Measurements from ENCODE around the gene ENPP1. TPM values are rescaled to one million over a fixed set of nuclear protein-coding genes. Genes with fewer than 3 reads are reported as not detected.

ENPP1 gene
- total and polyA plus RNA-seq, 2 of the 4 experiments (the other 2 are of a cell fraction) = 10.9 to 38.9 TPM

DNA sequence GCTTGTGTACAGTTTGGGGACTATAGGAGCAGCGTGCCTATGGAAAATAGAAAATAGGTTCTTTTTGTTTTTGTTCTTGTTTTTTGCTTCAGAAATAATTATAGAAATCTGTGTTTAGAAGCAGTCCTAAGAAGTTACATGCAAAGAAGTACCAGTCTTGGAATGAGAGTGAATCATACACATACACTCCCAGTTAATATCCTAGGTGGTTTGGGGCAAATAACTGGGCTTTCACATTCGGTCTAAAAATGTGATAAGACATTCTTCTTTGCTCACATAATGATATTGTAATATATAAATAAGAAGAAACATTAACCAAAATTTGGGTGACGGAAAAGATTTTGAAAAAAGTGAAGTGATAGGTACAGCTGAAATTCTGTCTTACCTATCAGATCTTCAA lies 61.0 kb downstream of the ENPP1 start:
- ChIA-PET POLR2A (ENCODE audit: unreplicated experiment) (no interaction called here), CTCF (no interaction called here)
- Histone ChIP-seq H3K4me1 (ENCODE audit: control insufficient read depth, insufficient read depth, low read length) (peaks cover 1% of the 10 kb centered on the region; the same call in 1 of the 2 replicates), H2AFZ (replicated peaks; ENCODE audit: low read length, poor library complexity) (no peak overlapping the region), H2AK9ac (replicated peaks; ENCODE audit: low read depth, low read length, poor library complexity) (no peak overlapping the region), H3K27me3 (ENCODE audit: control insufficient read depth, insufficient read depth, low read length) (no peaks in the 10 kb centered on the region), H3K4me3 (ENCODE audit: insufficient read depth, low read depth, low read length) (no peak overlapping the region), H4K20me1 (ENCODE audit: insufficient read depth, low read length) (no peaks in the 10 kb centered on the region), H3K23ac (ENCODE audit: low read depth, low read length) (no peak overlapping the region), H3K27ac (ENCODE audit: insufficient read depth, low read length) (no peak overlapping the region), H3K79me1 (ENCODE audit: low read depth in 1 of 2, low read length in 2 of 2) (no peaks in the 10 kb centered on the region), H3K9ac (ENCODE audit: low read depth, low read length) (no peak overlapping the region), H3K9me1 (ENCODE audit: insufficient read depth, low read length) (no peaks in the 10 kb centered on the region), H3K4me2 (ENCODE audit: low read depth, low read length) (no peak overlapping the region), H4K5ac (ENCODE audit: low read depth, low read length) (no peak overlapping the region), H4K91ac (ENCODE audit: insufficient read depth, low read depth, low read length) (no peak overlapping the region), H3K14ac (replicated peaks; ENCODE audit: low read depth, low read length) (no peak overlapping the region), H3K36me3 (ENCODE audit: control insufficient read depth, insufficient read depth, low read length) (no peaks in the 10 kb centered on the region), H2BK5ac (ENCODE audit: low read depth, low read length, poor library complexity, severe bottlenecking) (peak overlapping the region; percentile 53), H3K9me3 (ENCODE audit: control insufficient read depth, insufficient read depth, low read length) (no peaks in the 10 kb centered on the region), H2BK20ac (ENCODE audit: low read depth, low read length) (no peak overlapping the region), H2AK5ac (ENCODE audit: low read depth, low read length) (no peak overlapping the region), H4K8ac (ENCODE audit: low read depth in 2 of 2, low read length in 2 of 2) (no peak overlapping the region), H3K4ac (ENCODE audit: low read depth, low read length) (no peak overlapping the region), H2BK120ac (ENCODE audit: low read depth, low read length) (no peak overlapping the region), H3K18ac (ENCODE audit: low read depth, low read length) (peak overlapping the region; percentile 71), H3K56ac (ENCODE audit: extremely low read depth, insufficient read depth, low read length) (no peak overlapping the region), H2BK15ac (ENCODE audit: low read depth, low read length) (no peak overlapping the region)
- DNase-seq (peak; percentile 38), ATAC-seq (ENCODE audit: low read depth) (no peak)
- WGBS, 2 experiments (ENCODE audit: extremely low coverage in 2 of 2, insufficient read length in 1 of 2) = no CpG with 5 or more reads among the region's 3 CpGs
- TF ChIP-seq, protein P1, sequence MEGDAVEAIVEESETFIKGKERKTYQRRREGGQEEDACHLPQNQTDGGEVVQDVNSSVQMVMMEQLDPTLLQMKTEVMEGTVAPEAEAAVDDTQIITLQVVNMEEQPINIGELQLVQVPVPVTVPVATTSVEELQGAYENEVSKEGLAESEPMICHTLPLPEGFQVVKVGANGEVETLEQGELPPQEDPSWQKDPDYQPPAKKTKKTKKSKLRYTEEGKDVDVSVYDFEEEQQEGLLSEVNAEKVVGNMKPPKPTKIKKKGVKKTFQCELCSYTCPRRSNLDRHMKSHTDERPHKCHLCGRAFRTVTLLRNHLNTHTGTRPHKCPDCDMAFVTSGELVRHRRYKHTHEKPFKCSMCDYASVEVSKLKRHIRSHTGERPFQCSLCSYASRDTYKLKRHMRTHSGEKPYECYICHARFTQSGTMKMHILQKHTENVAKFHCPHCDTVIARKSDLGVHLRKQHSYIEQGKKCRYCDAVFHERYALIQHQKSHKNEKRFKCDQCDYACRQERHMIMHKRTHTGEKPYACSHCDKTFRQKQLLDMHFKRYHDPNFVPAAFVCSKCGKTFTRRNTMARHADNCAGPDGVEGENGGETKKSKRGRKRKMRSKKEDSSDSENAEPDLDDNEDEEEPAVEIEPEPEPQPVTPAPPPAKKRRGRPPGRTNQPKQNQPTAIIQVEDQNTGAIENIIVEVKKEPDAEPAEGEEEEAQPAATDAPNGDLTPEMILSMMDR (conservative IDR thresholded peaks at IDR 0.05; ENCODE audit: low read depth, low read length) = no peak
- no peak for TF ChIP-seq RAD21 (IDR thresholded peaks at IDR 0.05; ENCODE audit: low read length)
- in situ Hi-C loops (cut with MboI; ENCODE audit: low sequenced_read_pairs) (no loop called here), dilution Hi-C loops (cut with HindIII; ENCODE audit: low sequenced_read_pairs, unreplicated experiment) (no loop called here), intact Hi-C loops (cut with micrococcal nuclease) (no loop called here)
- BruUV-seq (replicated peaks) = no TSS peak

All from IMR-90 (cell line).